Spleen (tissue), 7 donors: ENCODE data around the gene ST3GAL2.

Experiments
- CTCF ChIP-seq, 11 experiments: fragments of 200-600 bp in 7 of 11; fragments of 450-650 bp in 4 of 11; sonication (generic) in 4 of 11; IDR thresholded peaks in 8 of 11; conservative IDR thresholded peaks in 3 of 11; 1 replicate in 7 of 11; 2 replicates in 4 of 11; pipeline versions ENCODE4 v1.4.0 to v1.8.0; 2016 to 2021; ENCODE audit warnings: antibody characterized with exemption in 11 of 11, inconsistent platforms in 4 of 11, mild to moderate bottlenecking in 1 of 11
- POLR2A ChIP-seq, 3 donors: fragments of 450-650 bp; IDR thresholded peaks; one replicate each; pipeline ENCODE4 v1.5.1; 2017; ENCODE audit warnings: antibody characterized with exemption in 3 of 3, mild to moderate bottlenecking in 1 of 3
- POLR2AphosphoS5 ChIP-seq, 3 donors: sonication (generic); formaldehyde crosslinking; IDR thresholded peaks; one replicate each; pipeline ENCODE4 v1.5.1; 2017; ENCODE audit warnings: antibody characterized with exemption in 3 of 3
- donor health status: DM: no; HTN: no; CAD: no; lungs with moderate emphysema.
- donor health status: DM: no; HTN: no; CAD: no.
- donor health status: DM: no; HTN: no; CAD: no.

GRCh38 chr16:70482624-70483023, 43.7 kb upstream of the ST3GAL2 start:
- TF ChIP-seq CTCF (IDR thresholded peaks at IDR 0.05 in 8 of 11, conservative IDR thresholded peaks at IDR 0.05 in 3 of 11) (no peak), POLR2AphosphoS5 (IDR thresholded peaks at IDR 0.05) (peak in 1 of 3 donors; percentile 16), POLR2A (IDR thresholded peaks at IDR 0.05) (no peak)
